GM12891 (cell line): ENCODE measurements around the gene CAMTA1.

Source experiments
- PAX5 ChIP-seq: IDR thresholded peaks from 2 replicates; pipeline ENCODE4 v1.6.1; 2011; ENCODE audit warnings: low read length, moderate library complexity, mild to moderate bottlenecking; ENCODE audit not compliant: insufficient read depth, severe bottlenecking
- POLR2A ChIP-seq: IDR thresholded peaks from 2 replicates; pipeline ENCODE4 v1.6.1; 2011; ENCODE audit warnings: low read depth, low read length, control low read depth
- POLR2AphosphoS5 ChIP-seq: IDR thresholded peaks from 2 replicates; pipeline ENCODE4 v1.6.1; 2011; ENCODE audit warnings: low read depth, low read length, control low read depth
- SPI1 ChIP-seq: IDR thresholded peaks from 2 replicates; pipeline ENCODE4 v1.6.1; 2011; ENCODE audit warnings: low read depth, low read length, control low read depth
- TAF1 ChIP-seq: IDR thresholded peaks from 2 replicates; pipeline ENCODE4 v1.6.1; 2011; ENCODE audit warnings: low read depth, low read length, control low read depth

- TF ChIP-seq POLR2A: no peak
- TF ChIP-seq POLR2AphosphoS5: no peak
- TF ChIP-seq TAF1: no peak
- no peak for TF ChIP-seq PAX5
- no peak for TF ChIP-seq SPI1
These were observed 509.4 kb downstream of the CAMTA1 start for GRCh38 chr1:7294636-7295035.
